Hindlimb muscle (tissue), 1 donor: Measurements from ENCODE around the gene PDIA5. TPM values are rescaled to one million over a fixed set of nuclear protein-coding genes. Genes with fewer than 3 reads are reported as not detected.
A peak's percentile ranks its signal among the peaks of the same experiment; 100 is the strongest.

Experiments
- DNase-seq: peaks from one replicate; pipeline ENCODE4 v3.0.0-alpha.2; 2013
- polyA plus RNA-seq: library from polyadenylated mRNA; unstranded; fragments of 120-200 nt; gene quantifications from one replicate; pipeline ENCODE4 v1.2.1, GENCODE V29; 2013; ENCODE audit not compliant: insufficient read length

Gene PDIA5
- polyA plus RNA-seq: 16.4 TPM

- DNase-seq: peak; percentile 86
These were observed at the start of gene PDIA5 for GRCh38 chr3:123066896-123067688. Gene PDIA5 (plus strand): TSS chr3:123067025. CDS start chr3:123067165, 140 bp downstream.

- DNase-seq: no peak
These were observed 48.1 kb upstream of the PDIA5 start for GRCh38 chr3:123018683-123019082.

- no peak for DNase-seq
These were observed 47.7 kb upstream of the PDIA5 start for GRCh38 chr3:123019161-123019560.

- DNase-seq: no peak
These were observed 47.2 kb upstream of the PDIA5 start for GRCh38 chr3:123019591-123019990.

GRCh38 chr3:123020709-123021108 is 46.1 kb upstream of the PDIA5 start:
- DNase-seq: no peak

GRCh38 chr3:123021388-123021787 is 45.4 kb upstream of the PDIA5 start:
- no peak for DNase-seq

GRCh38 chr3:123021996-123022510 is 44.8 kb upstream of the PDIA5 start:
- DNase-seq: no peak

- no peak for DNase-seq
These were observed 42.8 kb upstream of the PDIA5 start for GRCh38 chr3:123024056-123024455.

GRCh38 chr3:123025642-123026521 is 40.9 kb upstream of the PDIA5 start:
- no peak for DNase-seq

GRCh38 chr3:123026565-123027291 is 40.1 kb upstream of the PDIA5 start:
- DNase-seq: peak; percentile 16

- peak; percentile 58 for DNase-seq
These were observed 39.3 kb upstream of the PDIA5 start, which contains the start of gene SEMA5B for GRCh38 chr3:123027292-123028232. Gene SEMA5B (minus strand): TSS chr3:123027763. CDS start chr3:122961263, 66,500 bp downstream.

- DNase-seq: peak; percentile 76
These were observed 38.5 kb upstream of the PDIA5 start for GRCh38 chr3:123028233-123028828.

GRCh38 chr3:123031051-123031450 is 35.8 kb upstream of the PDIA5 start:
- DNase-seq: no peak

- DNase-seq: no peak
These were observed 34.8 kb upstream of the PDIA5 start for GRCh38 chr3:123032057-123032456.

- DNase-seq: no peak
These were observed 32.7 kb upstream of the PDIA5 start for GRCh38 chr3:123034120-123034519.

GRCh38 chr3:123034996-123035395 is 31.8 kb upstream of the PDIA5 start:
- DNase-seq: no peak

GRCh38 chr3:123036352-123037014 is 30.3 kb upstream of the PDIA5 start:
- DNase-seq: no peak

GRCh38 chr3:123037015-123037375 is 29.8 kb upstream of the PDIA5 start:
- DNase-seq: no peak

GRCh38 chr3:123038751-123039150 is 28.1 kb upstream of the PDIA5 start:
- DNase-seq: no peak

- DNase-seq: no peak
These were observed 27.6 kb upstream of the PDIA5 start for GRCh38 chr3:123039178-123039577.
